Activated naive CD4-positive, alpha-beta T cell treated with anti-CD3 and anti-CD28 coated beads for 36 hours (primary cell): ENCODE measurements around the gene GPR156. TPM values are rescaled to one million over a fixed set of nuclear protein-coding genes. Genes with fewer than 3 reads are reported as not detected.

Source experiments
- CTCF ChIA-PET: fragments of 350-600 bp; sonication (Branson Sonifier 250); formaldehyde crosslinking; loops from one replicate; lab custom pipeline; 2021; ENCODE audit warnings: antibody characterized with exemption; lab: Charles Lee
- DNase-seq: peaks from one replicate; pipeline ENCODE4 v3.0.0-alpha.2; 2020
- H3K27ac Mint-ChIP-seq: one replicate; pipeline ENCODE4 v1.8.0; 2021; ENCODE audit warnings: mild to moderate bottlenecking, mixed read lengths
- H3K27me3 Mint-ChIP-seq: one replicate; pipeline ENCODE4 v1.8.0; 2021; ENCODE audit warnings: low read depth, mixed read lengths
- H3K36me3 Mint-ChIP-seq: one replicate; pipeline ENCODE4 v1.8.0; 2021; ENCODE audit warnings: low read depth, mixed read lengths
- H3K4me1 Mint-ChIP-seq: one replicate; pipeline ENCODE4 v1.8.0; 2021; ENCODE audit warnings: low read depth, mixed read lengths
- H3K4me3 Mint-ChIP-seq: one replicate; pipeline ENCODE4 v1.8.0; 2021; ENCODE audit warnings: mild to moderate bottlenecking, moderate library complexity, mixed read lengths
- H3K9me3 Mint-ChIP-seq: one replicate; pipeline ENCODE4 v1.8.0; 2021; ENCODE audit warnings: mixed read lengths
- intact Hi-C: fragments of 100-400 bp; cut with micrococcal nuclease; formaldehyde crosslinking; loops from one replicate; pipeline ENCODE4 v1.15.1; 2023
- total RNA-seq, 2 experiments: library from RNA; stranded (reverse); gene quantifications; one replicate each; pipeline ENCODE4 v1.2.3, GENCODE V29; 2021

Gene GPR156
- total RNA-seq, 2 experiments from 2014 or later: not detected

DNA sequence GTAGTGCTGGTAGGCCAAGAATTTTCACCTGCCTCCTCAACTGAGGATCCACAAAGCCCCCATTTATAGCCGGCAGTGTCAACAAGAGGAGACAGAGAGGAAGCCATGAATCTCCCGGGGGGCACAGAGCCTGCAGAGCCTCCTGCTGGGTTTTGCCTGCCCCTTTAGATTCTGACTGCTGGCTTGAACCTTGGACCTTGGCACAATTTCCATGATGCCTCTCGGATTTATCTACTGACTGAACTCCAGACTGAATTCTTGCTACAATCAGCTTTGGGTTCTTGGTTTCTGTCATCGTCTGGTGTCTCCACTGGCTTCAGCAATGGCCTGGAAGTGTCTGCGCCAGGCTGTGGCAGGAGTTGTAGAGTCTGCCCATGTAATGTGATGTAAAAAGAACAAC lies 80.7 kb downstream of the GPR156 start:
- CTCF ChIA-PET: no interaction called here
- Mint-ChIP-seq H3K36me3 (no peaks in the 10 kb centered on the region), H3K27ac (no peak overlapping the region), H3K4me3 (no peak overlapping the region), H3K4me1 (no peaks in the 10 kb centered on the region), H3K27me3 (peaks cover under 1% of the 10 kb centered on the region), H3K9me3 (no peaks in the 10 kb centered on the region)
- DNase-seq: no peak
- intact Hi-C loops: no loop called here

DNA sequence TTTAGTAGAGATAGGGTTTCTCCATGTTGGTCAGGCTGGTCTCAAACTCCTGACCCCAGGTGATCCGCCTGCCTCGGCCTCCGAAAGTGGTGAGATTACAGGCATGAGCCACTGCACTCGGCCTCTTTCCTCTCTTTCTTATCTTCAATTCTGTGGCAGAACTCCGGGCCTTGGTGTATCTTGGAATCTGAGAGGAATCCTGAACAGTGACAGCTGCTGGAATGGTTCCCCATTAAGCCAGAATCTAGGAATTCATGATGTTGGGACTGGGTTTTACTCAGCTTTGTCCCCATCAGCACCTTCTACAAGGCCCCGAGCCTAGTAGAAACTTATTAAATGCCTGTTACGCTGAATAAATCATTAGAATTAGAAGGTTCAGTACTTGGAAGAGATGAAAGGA lies 81.4 kb downstream of the GPR156 start:
- no peaks in the 10 kb centered on the region for H3K9me3 Mint-ChIP-seq
- intact Hi-C loops: no loop called here
- H3K27ac Mint-ChIP-seq: no peak overlapping the region
- no peaks in the 10 kb centered on the region for H3K36me3 Mint-ChIP-seq
- no peak overlapping the region for H3K4me3 Mint-ChIP-seq
- CTCF ChIA-PET: no interaction called here
- DNase-seq: no peak
- H3K27me3 Mint-ChIP-seq: no peaks in the 10 kb centered on the region
- no peaks in the 10 kb centered on the region for H3K4me1 Mint-ChIP-seq

DNA sequence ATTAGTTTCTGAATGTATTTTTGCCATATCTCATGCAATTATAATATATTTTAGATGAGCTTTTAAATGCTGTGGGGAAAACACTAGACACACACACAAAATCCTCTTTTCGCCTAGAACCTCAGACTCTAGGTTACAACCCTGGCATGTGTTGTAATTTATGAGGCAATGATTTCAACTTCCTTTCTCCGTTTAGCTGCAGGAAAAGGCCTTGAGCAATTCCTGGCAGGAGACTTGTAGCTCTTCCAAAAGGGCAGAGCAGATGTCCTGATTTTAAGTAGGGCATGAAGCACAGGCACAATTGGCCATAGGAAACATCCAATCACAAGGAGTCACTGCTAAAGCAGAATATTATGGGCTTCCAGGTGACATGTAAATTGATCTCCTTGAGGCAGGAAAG lies 82.0 kb downstream of the GPR156 start:
- DNase-seq: no peak
- H3K9me3 Mint-ChIP-seq: no peaks in the 10 kb centered on the region
- CTCF ChIA-PET: interaction anchor here (0.6 to 0.7 kb wide), 3 partner anchors 19 to 85 kb away, joined by 3 to 7 read pairs (median 4); no protein-coding TSS in a partner anchor
- no peaks in the 10 kb centered on the region for H3K4me1 Mint-ChIP-seq
- no peak overlapping the region for H3K27ac Mint-ChIP-seq
- intact Hi-C loops: no loop called here
- H3K27me3 Mint-ChIP-seq: no peaks in the 10 kb centered on the region
- no peak overlapping the region for H3K4me3 Mint-ChIP-seq
- H3K36me3 Mint-ChIP-seq: no peaks in the 10 kb centered on the region

DNA sequence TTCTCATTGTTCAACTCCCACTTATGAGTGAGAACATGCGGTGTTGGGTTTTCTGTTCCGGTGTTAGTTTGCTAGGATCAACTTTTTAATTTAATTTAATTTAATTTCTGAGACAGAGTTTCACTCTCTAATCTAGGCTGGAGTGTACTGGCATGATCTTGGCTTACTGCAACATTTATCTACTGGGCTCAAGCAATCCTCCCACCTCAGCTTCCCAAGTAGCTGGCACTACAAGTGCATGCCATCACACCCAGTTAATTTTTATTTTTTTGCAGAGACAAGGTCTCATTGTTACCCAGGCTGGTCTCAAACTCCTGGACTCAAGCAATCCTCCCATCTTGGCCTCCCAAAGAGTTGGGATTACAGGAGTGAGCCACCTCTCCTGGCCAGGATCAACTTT lies 82.7 kb downstream of the GPR156 start:
- Mint-ChIP-seq H3K27me3 (no peaks in the 10 kb centered on the region), H3K9me3 (no peaks in the 10 kb centered on the region), H3K27ac (no peak overlapping the region), H3K36me3 (no peaks in the 10 kb centered on the region), H3K4me3 (no peak overlapping the region), H3K4me1 (no peaks in the 10 kb centered on the region)
- DNase-seq: no peak
- intact Hi-C loops: no loop called here
- CTCF ChIA-PET: interaction anchor here (0.6 to 0.7 kb wide), 2 partner anchors 65 to 85 kb away, joined by 3 to 7 read pairs; no protein-coding TSS in a partner anchor

DNA sequence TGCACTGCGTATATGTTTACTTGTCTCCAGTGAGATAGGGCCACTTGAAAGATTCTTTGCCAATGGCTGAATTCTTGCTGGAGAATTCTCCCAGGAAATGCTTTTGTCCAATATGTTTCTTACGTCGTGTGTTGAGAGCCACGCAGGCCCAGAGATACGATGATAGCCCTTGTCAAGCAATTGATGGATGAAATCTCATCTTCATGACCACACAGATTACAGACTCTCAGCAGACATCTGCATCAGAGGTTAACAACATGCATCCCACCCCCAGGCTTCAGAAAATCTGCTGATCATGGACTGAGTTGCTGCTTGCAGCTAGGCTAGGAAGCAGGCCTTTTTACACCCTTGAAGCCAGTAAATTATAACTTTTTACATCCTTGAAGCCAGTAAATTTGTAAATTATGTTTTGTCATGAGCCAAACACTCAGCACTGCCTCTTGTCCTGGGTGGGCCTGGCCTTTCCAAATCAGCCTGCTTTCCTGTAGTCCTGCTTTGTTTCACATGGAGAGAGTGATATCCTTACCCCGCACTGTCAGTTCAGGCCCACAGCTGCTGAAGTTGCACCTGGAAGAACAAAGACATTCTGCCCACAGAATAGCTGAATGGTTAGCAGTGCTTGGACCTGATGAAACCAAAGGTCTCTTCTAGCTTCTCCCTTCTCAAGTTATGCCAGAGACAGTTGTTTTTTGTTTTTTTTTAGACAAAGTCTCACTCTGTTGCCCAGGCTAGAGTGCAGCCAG lies 84.4 kb downstream of the GPR156 start:
- H3K4me3 Mint-ChIP-seq: no peak overlapping the region
- CTCF ChIA-PET: interaction anchor here (0.6 to 1.3 kb wide), 3 partner anchors 216 to 408 kb away, joined by 3 read pairs; no protein-coding TSS in a partner anchor
- intact Hi-C loops: no loop called here
- no peak for DNase-seq
- no peaks in the 10 kb centered on the region for H3K36me3 Mint-ChIP-seq
- no peak overlapping the region for H3K27ac Mint-ChIP-seq
- H3K9me3 Mint-ChIP-seq: no peaks in the 10 kb centered on the region
- H3K4me1 Mint-ChIP-seq: no peaks in the 10 kb centered on the region
- H3K27me3 Mint-ChIP-seq: no peaks in the 10 kb centered on the region

DNA sequence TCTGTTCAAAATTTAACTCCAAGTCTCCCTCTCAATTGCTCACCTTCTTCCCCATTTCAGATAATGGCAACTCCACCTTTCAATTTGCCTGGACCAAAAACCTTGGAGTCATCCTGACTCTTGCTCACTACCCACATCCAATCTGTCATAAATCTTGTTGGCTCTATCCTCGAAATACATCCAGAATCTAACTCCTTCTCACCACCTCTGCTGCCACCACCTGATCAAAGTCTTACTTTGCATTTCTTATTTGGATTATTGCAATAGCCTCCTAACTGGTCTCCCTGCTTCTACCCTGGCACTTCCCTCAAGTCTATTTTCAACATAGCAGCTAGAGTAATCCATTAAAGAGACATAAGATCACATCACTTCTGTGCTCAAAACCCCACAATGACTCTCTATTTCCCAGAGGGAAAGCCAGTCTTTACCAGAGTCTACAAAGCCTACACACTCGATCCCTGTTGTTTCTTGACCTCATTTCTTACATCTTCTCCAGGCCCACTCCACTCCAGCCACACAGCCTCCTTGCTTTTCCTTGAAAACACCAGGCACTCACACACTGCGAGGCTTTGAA lies 86.6 kb downstream of the GPR156 start:
- no peak overlapping the region for H3K27ac Mint-ChIP-seq
- no peaks in the 10 kb centered on the region for H3K36me3 Mint-ChIP-seq
- no peaks in the 10 kb centered on the region for H3K4me1 Mint-ChIP-seq
- no peaks in the 10 kb centered on the region for H3K27me3 Mint-ChIP-seq
- no peaks in the 10 kb centered on the region for H3K9me3 Mint-ChIP-seq
- no peak overlapping the region for H3K4me3 Mint-ChIP-seq
- intact Hi-C loops: loop anchor here (1.0 kb wide), 2 partner anchors 306 to 377 kb away; no protein-coding TSS in a partner anchor
- peak; percentile 19 for DNase-seq
- CTCF ChIA-PET: interaction anchor here (0.6 to 2.6 kb wide), 4 partner anchors 10 to 515 kb away, joined by 3 to 8 read pairs (median 3); no protein-coding TSS in a partner anchor

DNA sequence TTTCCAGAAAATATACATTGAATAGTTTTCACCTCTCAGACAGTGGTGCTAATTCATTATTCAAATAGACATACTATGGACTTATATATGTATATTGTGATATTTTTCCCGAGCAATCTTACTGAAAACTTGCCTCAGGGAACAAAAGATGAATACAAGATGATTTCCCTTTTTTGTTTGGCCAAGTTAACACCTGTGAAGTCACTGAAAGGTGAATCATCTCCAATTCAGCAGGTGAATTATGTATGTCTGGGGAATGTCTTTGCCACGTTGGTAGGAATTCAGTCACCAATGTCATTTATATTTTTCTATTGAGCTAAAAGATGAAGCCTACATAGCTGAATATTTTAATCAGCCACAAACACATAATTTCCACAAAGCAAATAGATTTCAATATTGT lies 88.2 kb downstream of the GPR156 start:
- Mint-ChIP-seq H3K4me1 (no peaks in the 10 kb centered on the region), H3K4me3 (no peak overlapping the region), H3K36me3 (no peaks in the 10 kb centered on the region), H3K27me3 (no peaks in the 10 kb centered on the region), H3K9me3 (no peaks in the 10 kb centered on the region), H3K27ac (no peak overlapping the region)
- CTCF ChIA-PET: interaction anchor here (0.7 to 2.6 kb wide), 3 partner anchors 10 to 304 kb away, joined by 3 to 8 read pairs (median 3); no protein-coding TSS in a partner anchor
- DNase-seq: no peak
- intact Hi-C loops: no loop called here

DNA sequence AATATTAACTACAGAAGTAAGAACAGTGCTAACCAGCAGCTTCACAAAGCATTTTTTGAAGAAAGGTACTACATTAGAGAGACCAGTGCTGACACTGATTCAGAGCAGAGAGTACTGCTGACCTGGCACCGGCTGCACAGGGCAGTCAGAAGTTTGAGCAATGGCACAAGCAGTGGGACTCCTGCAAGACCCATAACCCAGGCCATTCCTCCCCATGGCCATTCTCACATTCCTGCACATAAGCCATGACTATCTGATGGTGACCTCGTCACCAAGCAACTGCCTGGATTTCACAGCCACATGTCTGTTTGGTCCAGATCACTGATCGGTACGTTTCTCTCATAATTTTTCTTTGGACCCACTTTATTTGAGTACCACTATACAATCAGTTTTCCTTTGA lies 88.7 kb downstream of the GPR156 start:
- intact Hi-C loops: no loop called here
- CTCF ChIA-PET: no interaction called here
- H3K27ac Mint-ChIP-seq: no peak overlapping the region
- no peaks in the 10 kb centered on the region for H3K36me3 Mint-ChIP-seq
- no peak overlapping the region for H3K4me3 Mint-ChIP-seq
- no peak for DNase-seq
- no peaks in the 10 kb centered on the region for H3K27me3 Mint-ChIP-seq
- H3K9me3 Mint-ChIP-seq: no peaks in the 10 kb centered on the region
- H3K4me1 Mint-ChIP-seq: no peaks in the 10 kb centered on the region

DNA sequence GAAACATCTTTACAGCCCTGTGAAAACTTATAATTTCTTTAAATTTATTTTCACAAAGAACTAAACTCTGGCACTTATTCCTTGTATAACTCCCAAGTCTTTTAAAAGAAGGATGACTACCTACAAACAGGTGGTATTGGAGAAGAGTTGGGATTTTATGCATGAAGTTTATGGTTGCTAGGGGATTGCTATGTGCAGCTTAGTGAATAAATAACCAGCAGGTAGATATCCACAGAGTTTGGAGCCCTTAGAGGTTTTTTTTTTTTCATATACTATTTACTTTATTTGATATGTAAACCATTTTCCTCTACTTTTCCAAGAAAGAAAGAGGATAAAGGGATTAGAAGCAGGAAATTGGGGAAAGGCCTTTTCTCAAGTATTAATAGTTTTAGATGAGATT lies 91.5 kb downstream of the GPR156 start:
- no peaks in the 10 kb centered on the region for H3K4me1 Mint-ChIP-seq
- H3K27ac Mint-ChIP-seq: no peak overlapping the region
- H3K36me3 Mint-ChIP-seq: no peaks in the 10 kb centered on the region
- intact Hi-C loops: no loop called here
- CTCF ChIA-PET: no interaction called here
- no peaks in the 10 kb centered on the region for H3K27me3 Mint-ChIP-seq
- H3K9me3 Mint-ChIP-seq: no peaks in the 10 kb centered on the region
- no peak for DNase-seq
- H3K4me3 Mint-ChIP-seq: no peak overlapping the region

DNA sequence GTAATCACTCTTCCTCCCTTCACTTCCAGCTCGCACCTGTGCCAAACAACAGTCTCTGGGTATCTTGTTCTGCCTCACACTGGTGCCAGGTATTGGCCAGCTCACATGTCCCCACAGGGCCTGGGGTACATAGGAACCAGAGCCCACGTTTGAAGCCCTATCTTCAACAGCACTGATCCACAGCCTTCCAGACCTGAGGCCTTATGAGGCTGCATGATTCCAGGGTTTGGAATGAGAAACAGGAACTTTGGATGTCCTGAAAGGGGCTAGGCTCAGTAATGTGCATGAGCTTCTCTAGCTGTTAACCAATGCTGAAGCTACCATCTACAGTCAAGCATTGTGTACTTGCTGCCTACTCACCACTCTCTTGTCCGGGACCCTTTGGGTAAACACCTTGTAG lies 92.4 kb downstream of the GPR156 start:
- intact Hi-C loops: no loop called here
- H3K36me3 Mint-ChIP-seq: no peaks in the 10 kb centered on the region
- no peak for DNase-seq
- no peaks in the 10 kb centered on the region for H3K27me3 Mint-ChIP-seq
- H3K4me3 Mint-ChIP-seq: no peak overlapping the region
- H3K9me3 Mint-ChIP-seq: no peaks in the 10 kb centered on the region
- CTCF ChIA-PET: interaction anchor here (0.5 kb wide), 1 partner anchor 367 kb away, joined by 3 read pairs; no protein-coding TSS in a partner anchor
- H3K4me1 Mint-ChIP-seq: no peaks in the 10 kb centered on the region
- H3K27ac Mint-ChIP-seq: no peak overlapping the region

DNA sequence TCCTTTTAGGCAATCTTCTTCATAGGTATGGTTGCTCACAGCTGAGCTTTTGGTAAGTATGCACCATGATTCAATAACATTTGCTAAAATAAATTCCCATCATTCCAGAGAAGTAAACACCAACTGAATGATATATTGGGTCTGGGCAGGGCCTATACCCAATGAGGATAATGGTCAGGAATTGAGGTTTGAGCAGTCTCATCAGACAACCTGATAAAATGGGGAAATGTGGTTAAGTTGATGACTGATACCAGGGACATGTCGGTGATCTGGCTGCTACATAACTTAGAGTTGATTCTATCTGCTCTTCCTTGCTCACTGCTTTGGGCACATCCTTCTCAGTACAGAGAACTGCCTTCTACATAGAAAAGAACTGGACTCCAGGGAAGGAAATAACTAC lies 92.9 kb downstream of the GPR156 start:
- Mint-ChIP-seq H3K4me1 (no peaks in the 10 kb centered on the region), H3K9me3 (no peaks in the 10 kb centered on the region), H3K27ac (no peak overlapping the region), H3K27me3 (no peaks in the 10 kb centered on the region), H3K4me3 (no peak overlapping the region), H3K36me3 (no peaks in the 10 kb centered on the region)
- intact Hi-C loops: no loop called here
- CTCF ChIA-PET: no interaction called here
- DNase-seq: no peak

DNA sequence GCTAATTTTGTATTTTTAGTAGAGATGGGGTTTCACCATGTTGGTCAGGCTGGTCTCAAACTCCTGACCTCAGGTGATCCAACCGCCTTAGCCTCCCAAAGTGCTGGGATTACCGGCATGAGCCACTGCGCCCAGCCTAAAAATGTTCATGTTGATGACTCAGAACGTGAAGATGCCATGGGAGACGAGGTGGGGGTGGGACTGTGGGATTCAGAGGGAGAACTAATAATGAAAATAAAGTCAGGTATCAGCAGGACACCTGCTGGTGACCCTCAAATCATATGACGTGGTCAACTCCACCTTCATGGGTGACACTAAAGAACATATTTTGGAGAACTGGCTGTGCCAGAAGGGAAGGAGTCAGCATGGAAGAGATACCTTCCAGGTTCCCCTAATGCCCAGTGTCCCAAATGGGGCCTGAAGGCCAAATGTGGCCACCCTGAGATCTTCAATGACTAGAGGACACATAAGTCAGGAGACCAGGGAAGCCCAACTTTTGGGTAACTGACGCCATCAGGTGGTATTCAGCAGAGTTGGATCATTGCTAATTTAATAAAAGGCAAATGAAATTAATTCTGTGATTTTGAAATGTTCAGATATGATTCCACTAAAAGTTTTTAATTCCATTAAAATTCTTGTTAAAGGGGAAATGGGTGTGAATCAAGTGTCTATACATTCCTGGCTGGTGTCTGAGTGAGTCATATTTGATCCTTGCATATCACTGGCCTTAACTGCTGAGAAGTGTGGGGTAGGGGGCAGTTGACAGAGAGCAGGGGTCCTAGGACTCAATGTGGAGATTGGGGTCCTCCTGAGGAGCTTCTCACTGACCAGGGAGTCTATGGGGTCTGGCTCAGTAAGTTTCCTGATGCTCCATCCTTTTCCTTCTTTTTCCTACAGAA lies 102.2 kb downstream of the GPR156 start:
- peak; percentile 26 for DNase-seq
- Mint-ChIP-seq H3K9me3 (no peaks in the 10 kb centered on the region), H3K27me3 (no peaks in the 10 kb centered on the region), H3K27ac (no peak overlapping the region), H3K4me1 (no peaks in the 10 kb centered on the region), H3K36me3 (no peaks in the 10 kb centered on the region), H3K4me3 (no peak overlapping the region)
- intact Hi-C loops: loop anchor here (1.0 kb wide), 2 partner anchors 291 to 362 kb away; no protein-coding TSS in a partner anchor
- CTCF ChIA-PET: interaction anchor here (1.0 to 1.4 kb wide), 6 partner anchors 8 to 363 kb away, joined by 3 to 8 read pairs (median 3); no protein-coding TSS in a partner anchor
